Thyroid gland (tissue), 4 donors: Measurements from ENCODE around the gene INTS3. TPM values are rescaled to one million over a fixed set of nuclear protein-coding genes. Genes with fewer than 3 reads are reported as not detected.

ENCODE experiments used
- DNase-seq, 2 donors: peaks; one replicate each; pipeline ENCODE4 v3.0.0-alpha.2; 2019
- H3K27ac ChIP-seq, 3 donors: fragments of 200-600 bp; sonication (generic); 1 replicate in 2 of 3; 2 replicates in 1 of 3; pipeline ENCODE4 v1.5.1; 2016 to 2019; ENCODE audit warnings: mild to moderate bottlenecking in 1 of 3, moderate library complexity in 1 of 3
- H3K27me3 ChIP-seq: fragments of 200-600 bp; sonication (generic); one replicate; pipeline ENCODE4 v1.5.1; 2019
- H3K36me3 ChIP-seq, 2 donors: fragments of 200-600 bp; sonication (generic); one replicate each; pipeline ENCODE4 v1.5.1; 2016 to 2019
- H3K4me1 ChIP-seq, 2 donors: fragments of 200-600 bp; sonication (generic); one replicate each; pipeline ENCODE4 v1.5.1; 2017 to 2019
- H3K4me3 ChIP-seq, 3 donors: fragments of 200-600 bp; sonication (generic); replicated peaks in 1 of 3; 1 replicate in 2 of 3; 2 replicates in 1 of 3; pipeline ENCODE4 v1.5.1; 2016; ENCODE audit warnings: mild to moderate bottlenecking in 1 of 3
- H3K9me3 ChIP-seq: fragments of 200-600 bp; sonication (generic); one replicate; pipeline ENCODE4 v1.5.1; 2017
- POLR2A ChIP-seq, 2 donors: fragments of 450-650 bp; IDR thresholded peaks; one replicate each; pipeline ENCODE4 v1.6.1; 2017; ENCODE audit warnings: antibody characterized with exemption in 2 of 2, mild to moderate bottlenecking in 2 of 2, moderate library complexity in 1 of 2
- WGBS, 2 donors: methylation state at CpG; one replicate each; pipeline ENCODE4 v1.1.5; 2017; 5-methylcytosine and 5-hydroxymethylcytosine counted together
- intact Hi-C: fragments of 100-400 bp; cut with DNase I; formaldehyde crosslinking; loops from one replicate; pipeline ENCODE4 v1.15.1; 2023
- total RNA-seq, 4 donors: library from RNA; depleted of rRNA; stranded (reverse); fragments of >200 nt; gene quantifications; one replicate each; pipeline ENCODE4 v1.2.3, GENCODE V29; 2016
- TF ChIP-seq, protein P1 (sequence below), 6 experiments: fragments of 200-600 bp in 3 of 6; fragments of 450-650 bp in 3 of 6; sonication (generic) in 3 of 6; IDR thresholded peaks; one replicate each; pipeline ENCODE4 v1.5.1; 2016 to 2019; ENCODE audit warnings: antibody characterized with exemption in 6 of 6, mild to moderate bottlenecking in 2 of 6, inconsistent platforms in 1 of 6, moderate library complexity in 1 of 6

Gene INTS3, protein sequence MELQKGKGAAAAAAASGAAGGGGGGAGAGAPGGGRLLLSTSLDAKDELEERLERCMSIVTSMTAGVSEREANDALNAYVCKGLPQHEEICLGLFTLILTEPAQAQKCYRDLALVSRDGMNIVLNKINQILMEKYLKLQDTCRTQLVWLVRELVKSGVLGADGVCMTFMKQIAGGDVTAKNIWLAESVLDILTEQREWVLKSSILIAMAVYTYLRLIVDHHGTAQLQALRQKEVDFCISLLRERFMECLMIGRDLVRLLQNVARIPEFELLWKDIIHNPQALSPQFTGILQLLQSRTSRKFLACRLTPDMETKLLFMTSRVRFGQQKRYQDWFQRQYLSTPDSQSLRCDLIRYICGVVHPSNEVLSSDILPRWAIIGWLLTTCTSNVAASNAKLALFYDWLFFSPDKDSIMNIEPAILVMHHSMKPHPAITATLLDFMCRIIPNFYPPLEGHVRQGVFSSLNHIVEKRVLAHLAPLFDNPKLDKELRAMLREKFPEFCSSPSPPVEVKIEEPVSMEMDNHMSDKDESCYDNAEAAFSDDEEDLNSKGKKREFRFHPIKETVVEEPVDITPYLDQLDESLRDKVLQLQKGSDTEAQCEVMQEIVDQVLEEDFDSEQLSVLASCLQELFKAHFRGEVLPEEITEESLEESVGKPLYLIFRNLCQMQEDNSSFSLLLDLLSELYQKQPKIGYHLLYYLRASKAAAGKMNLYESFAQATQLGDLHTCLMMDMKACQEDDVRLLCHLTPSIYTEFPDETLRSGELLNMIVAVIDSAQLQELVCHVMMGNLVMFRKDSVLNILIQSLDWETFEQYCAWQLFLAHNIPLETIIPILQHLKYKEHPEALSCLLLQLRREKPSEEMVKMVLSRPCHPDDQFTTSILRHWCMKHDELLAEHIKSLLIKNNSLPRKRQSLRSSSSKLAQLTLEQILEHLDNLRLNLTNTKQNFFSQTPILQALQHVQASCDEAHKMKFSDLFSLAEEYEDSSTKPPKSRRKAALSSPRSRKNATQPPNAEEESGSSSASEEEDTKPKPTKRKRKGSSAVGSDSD
- total RNA-seq = 10 to 100 TPM; 50.0 to 60.9 (median 56.3) TPM

DNA sequence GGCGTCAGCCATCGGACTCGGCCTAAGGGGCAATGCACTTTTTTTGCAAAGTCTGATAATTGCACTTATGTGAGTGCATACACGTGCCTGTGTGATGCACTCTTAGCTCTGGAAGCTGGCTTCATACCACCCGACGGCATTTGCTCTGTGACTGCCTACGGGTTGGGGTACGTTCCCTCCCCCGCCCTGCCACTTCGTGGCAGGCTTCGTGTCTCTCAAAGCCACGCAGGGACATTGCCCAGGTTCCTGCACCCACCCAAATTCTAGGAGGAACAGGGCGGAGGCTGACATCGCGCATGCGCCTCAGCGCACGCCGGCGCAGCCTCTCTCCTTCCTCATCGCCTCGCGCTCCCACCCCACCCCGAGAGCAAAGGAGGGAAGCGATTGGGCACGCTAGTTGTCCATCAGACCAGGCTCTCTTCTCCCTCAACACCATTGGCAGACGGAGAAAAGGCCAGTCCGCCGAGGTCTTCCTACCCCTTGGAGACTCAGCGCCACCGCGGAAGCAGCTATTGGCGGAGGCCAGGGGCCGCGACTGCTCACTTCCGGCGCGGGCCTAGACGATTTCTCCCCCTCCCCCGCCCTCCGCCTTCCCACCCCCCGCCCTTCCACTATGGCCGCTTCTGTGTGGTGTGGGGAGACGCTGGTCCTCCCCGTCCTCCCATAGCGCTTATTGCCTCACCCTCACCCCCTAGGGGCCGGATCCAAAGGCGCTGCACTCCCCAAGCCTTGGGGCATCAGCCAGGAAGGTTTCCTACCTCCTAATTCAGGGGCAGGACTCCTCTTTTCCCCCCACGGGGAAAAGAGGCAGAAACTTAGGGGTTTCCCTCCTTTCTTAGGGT is at the start of gene INTS3:
INTS3 (plus strand) TSS at position 588 of the 842 bp plus-strand sequence. CDS start 585 bp downstream, outside the sequence.
- H3K27me3 ChIP-seq = no peaks in the 10 kb centered on the region
- peaks cover 19 to 24% of the 10 kb centered on the region in 2 donors for H3K4me1 ChIP-seq
- no peaks in the 10 kb centered on the region for H3K36me3 ChIP-seq
- H3K4me3 ChIP-seq = peak within 1 kb of the TSS; percentile 80 to 99 (median 84)
- DNase-seq = peak; percentile 99 to 100
- peak within 1 kb of the TSS; percentile 92 to 99 (median 99) for H3K27ac ChIP-seq
- no peaks in the 10 kb centered on the region for H3K9me3 ChIP-seq
- TF ChIP-seq POLR2A (IDR thresholded peaks at IDR 0.05) = peak in 1 of 2 donors; percentile 58
- TF ChIP-seq, protein P1, sequence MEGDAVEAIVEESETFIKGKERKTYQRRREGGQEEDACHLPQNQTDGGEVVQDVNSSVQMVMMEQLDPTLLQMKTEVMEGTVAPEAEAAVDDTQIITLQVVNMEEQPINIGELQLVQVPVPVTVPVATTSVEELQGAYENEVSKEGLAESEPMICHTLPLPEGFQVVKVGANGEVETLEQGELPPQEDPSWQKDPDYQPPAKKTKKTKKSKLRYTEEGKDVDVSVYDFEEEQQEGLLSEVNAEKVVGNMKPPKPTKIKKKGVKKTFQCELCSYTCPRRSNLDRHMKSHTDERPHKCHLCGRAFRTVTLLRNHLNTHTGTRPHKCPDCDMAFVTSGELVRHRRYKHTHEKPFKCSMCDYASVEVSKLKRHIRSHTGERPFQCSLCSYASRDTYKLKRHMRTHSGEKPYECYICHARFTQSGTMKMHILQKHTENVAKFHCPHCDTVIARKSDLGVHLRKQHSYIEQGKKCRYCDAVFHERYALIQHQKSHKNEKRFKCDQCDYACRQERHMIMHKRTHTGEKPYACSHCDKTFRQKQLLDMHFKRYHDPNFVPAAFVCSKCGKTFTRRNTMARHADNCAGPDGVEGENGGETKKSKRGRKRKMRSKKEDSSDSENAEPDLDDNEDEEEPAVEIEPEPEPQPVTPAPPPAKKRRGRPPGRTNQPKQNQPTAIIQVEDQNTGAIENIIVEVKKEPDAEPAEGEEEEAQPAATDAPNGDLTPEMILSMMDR (IDR thresholded peaks at IDR 0.05) = no peak
- intact Hi-C loops = no loop called here
- WGBS, 2 donors = 0% methylated on average over 8 to 40 of the region's 49 CpGs

- H3K36me3 ChIP-seq = no peaks in the 10 kb centered on the region
- peak within 1 kb of the TSS; percentile 6 to 51 (median 25) for H3K4me3 ChIP-seq
- TF ChIP-seq POLR2A (IDR thresholded peaks at IDR 0.05) = peak in 1 of 2 donors; percentile 8
- TF ChIP-seq, protein P1 (IDR thresholded peaks at IDR 0.05) = no peak
- WGBS, 2 donors = 0 to 1% methylated on average over 36 to 43 of the region's 78 CpGs
- H3K27me3 ChIP-seq = no peaks in the 10 kb centered on the region
- peak; percentile 42 to 43 for DNase-seq
- H3K4me1 ChIP-seq = peaks cover 18 to 22% of the 10 kb centered on the region in 2 donors
- intact Hi-C loops = loop anchor here (10.0 kb wide), 1 partner anchor 306 kb away; the partner anchor contains the start of gene RAB13
- H3K9me3 ChIP-seq = no peaks in the 10 kb centered on the region
- peak within 1 kb of the TSS in 2 of 3 donors; percentile 56 to 61 for H3K27ac ChIP-seq
Measured at GRCh38 chr1:153678519-153679336, 49.1 kb upstream of the INTS3 start, which contains the start of gene NPR1. Gene NPR1 (plus strand): TSS chr1:153678688. CDS start chr1:153679109, 421 bp downstream.

DNA sequence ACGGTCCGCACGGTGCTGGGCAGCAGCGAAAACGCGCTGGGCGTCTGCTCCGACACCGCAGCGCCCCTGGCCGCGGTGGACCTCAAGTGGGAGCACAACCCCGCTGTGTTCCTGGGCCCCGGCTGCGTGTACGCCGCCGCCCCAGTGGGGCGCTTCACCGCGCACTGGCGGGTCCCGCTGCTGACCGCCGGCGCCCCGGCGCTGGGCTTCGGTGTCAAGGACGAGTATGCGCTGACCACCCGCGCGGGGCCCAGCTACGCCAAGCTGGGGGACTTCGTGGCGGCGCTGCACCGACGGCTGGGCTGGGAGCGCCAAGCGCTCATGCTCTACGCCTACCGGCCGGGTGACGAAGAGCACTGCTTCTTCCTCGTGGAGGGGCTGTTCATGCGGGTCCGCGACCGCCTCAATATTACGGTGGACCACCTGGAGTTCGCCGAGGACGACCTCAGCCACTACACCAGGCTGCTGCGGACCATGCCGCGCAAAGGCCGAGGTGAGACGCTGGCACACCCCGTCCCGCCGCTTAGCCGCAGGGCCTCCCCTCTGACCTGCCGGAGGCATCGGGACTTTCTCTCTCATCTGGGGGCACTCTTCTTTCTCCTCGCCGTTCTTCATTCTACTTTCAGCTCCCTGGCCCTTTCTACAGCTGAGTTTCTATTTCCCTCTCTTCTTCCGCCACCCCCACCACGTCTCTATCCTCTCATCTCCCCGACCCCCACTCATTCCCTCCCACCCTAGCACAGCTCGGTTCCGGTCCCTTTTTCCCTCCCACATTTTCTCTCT is 48.3 kb upstream of the INTS3 start:
- 3 to 5% methylated on average over 34 to 37 of the region's 73 CpGs for WGBS, 2 donors
- H3K4me1 ChIP-seq = peaks cover 18 to 22% of the 10 kb centered on the region in 2 donors
- peak overlapping the region in 2 of 3 donors; percentile 56 to 61 for H3K27ac ChIP-seq
- H3K9me3 ChIP-seq = no peaks in the 10 kb centered on the region
- H3K4me3 ChIP-seq = peak overlapping the region; percentile 6 to 51 (median 14)
- no peaks in the 10 kb centered on the region for H3K36me3 ChIP-seq
- intact Hi-C loops = loop anchor here (10.0 kb wide), 1 partner anchor 305 kb away; the partner anchor contains the start of gene RAB13
- TF ChIP-seq POLR2A (IDR thresholded peaks at IDR 0.05) = no peak
- TF ChIP-seq, protein P1 (IDR thresholded peaks at IDR 0.05) = peak in 2 of 6 experiments; percentile 11 to 19
- H3K27me3 ChIP-seq = no peaks in the 10 kb centered on the region
- no peak for DNase-seq
